DND-41 (cell line): ENCODE results near the gene FABP6.

ENCODE experiments used
- EZH2 ChIP-seq: IDR thresholded peaks from 3 replicates; pipeline ENCODE4 v1.6.1; 2012; ENCODE audit warnings: borderline replicate concordance, low read depth, mild to moderate bottlenecking, moderate library complexity, low read length, inconsistent platforms; ENCODE audit not compliant: severe bottlenecking
- TF ChIP-seq, protein P1 (sequence below): IDR thresholded peaks from 2 replicates; pipeline ENCODE4 v1.5.1; 2012; ENCODE audit warnings: borderline replicate concordance, low read length, moderate library complexity, mild to moderate bottlenecking; ENCODE audit not compliant: poor library complexity, severe bottlenecking; ENCODE audit errors: extremely low read depth

GRCh38 chr5:160260881-160261815, 31.8 kb downstream of the FABP6 start:
- TF ChIP-seq, protein P1, sequence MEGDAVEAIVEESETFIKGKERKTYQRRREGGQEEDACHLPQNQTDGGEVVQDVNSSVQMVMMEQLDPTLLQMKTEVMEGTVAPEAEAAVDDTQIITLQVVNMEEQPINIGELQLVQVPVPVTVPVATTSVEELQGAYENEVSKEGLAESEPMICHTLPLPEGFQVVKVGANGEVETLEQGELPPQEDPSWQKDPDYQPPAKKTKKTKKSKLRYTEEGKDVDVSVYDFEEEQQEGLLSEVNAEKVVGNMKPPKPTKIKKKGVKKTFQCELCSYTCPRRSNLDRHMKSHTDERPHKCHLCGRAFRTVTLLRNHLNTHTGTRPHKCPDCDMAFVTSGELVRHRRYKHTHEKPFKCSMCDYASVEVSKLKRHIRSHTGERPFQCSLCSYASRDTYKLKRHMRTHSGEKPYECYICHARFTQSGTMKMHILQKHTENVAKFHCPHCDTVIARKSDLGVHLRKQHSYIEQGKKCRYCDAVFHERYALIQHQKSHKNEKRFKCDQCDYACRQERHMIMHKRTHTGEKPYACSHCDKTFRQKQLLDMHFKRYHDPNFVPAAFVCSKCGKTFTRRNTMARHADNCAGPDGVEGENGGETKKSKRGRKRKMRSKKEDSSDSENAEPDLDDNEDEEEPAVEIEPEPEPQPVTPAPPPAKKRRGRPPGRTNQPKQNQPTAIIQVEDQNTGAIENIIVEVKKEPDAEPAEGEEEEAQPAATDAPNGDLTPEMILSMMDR, result no peak
- no peak for TF ChIP-seq EZH2
